ENCODE data around the gene GBX1. TPM values are rescaled to one million over a fixed set of nuclear protein-coding genes. Genes with fewer than 3 reads are reported as not detected.

Gene GBX1
- total and polyA plus RNA-seq, 2 of the 4 experiments (the other 2 are of a cell fraction) = not detected

GRCh38 chr7:151178236-151178635 is 10.7 kb upstream of the GBX1 start:
- Histone ChIP-seq H4K91ac (ENCODE audit: insufficient read depth, low read depth, low read length) (no peak overlapping the region), H3K4me2 (ENCODE audit: low read depth, low read length) (no peak overlapping the region), H3K18ac (ENCODE audit: low read depth, low read length) (no peak overlapping the region), H2AFZ (replicated peaks; ENCODE audit: low read length, poor library complexity) (no peak overlapping the region), H4K8ac (ENCODE audit: low read depth in 2 of 2, low read length in 2 of 2) (no peak overlapping the region), H3K79me1 (ENCODE audit: low read depth in 1 of 2, low read length in 2 of 2) (no peaks in the 10 kb centered on the region), H3K9ac (ENCODE audit: low read depth, low read length) (no peak overlapping the region), H2BK120ac (ENCODE audit: low read depth, low read length) (no peak overlapping the region), H3K27ac (ENCODE audit: insufficient read depth, low read length) (no peak overlapping the region), H3K23ac (ENCODE audit: low read depth, low read length) (no peak overlapping the region), H3K9me1 (ENCODE audit: insufficient read depth, low read length) (no peaks in the 10 kb centered on the region), H2BK15ac (ENCODE audit: low read depth, low read length) (no peak overlapping the region), H3K4me1 (ENCODE audit: control insufficient read depth, insufficient read depth, low read length) (no peaks in the 10 kb centered on the region), H2BK20ac (ENCODE audit: low read depth, low read length) (no peak overlapping the region), H3K56ac (ENCODE audit: extremely low read depth, insufficient read depth, low read length) (no peak overlapping the region), H3K14ac (replicated peaks; ENCODE audit: low read depth, low read length) (no peak overlapping the region), H4K5ac (ENCODE audit: low read depth, low read length) (no peak overlapping the region), H3K27me3 (ENCODE audit: control insufficient read depth, insufficient read depth, low read length) (peaks cover 80% of the 10 kb centered on the region), H3K4ac (ENCODE audit: low read depth, low read length) (no peak overlapping the region), H2AK5ac (ENCODE audit: low read depth, low read length) (no peak overlapping the region), H3K9me3 (ENCODE audit: control insufficient read depth, insufficient read depth, low read length) (no peaks in the 10 kb centered on the region; the same call in 1 of the 2 replicates), H2BK5ac (ENCODE audit: low read depth, low read length, poor library complexity, severe bottlenecking) (no peak overlapping the region), H4K20me1 (ENCODE audit: insufficient read depth, low read length) (no peaks in the 10 kb centered on the region), H3K4me3 (ENCODE audit: insufficient read depth, low read depth, low read length) (no peak overlapping the region), H3K36me3 (ENCODE audit: control insufficient read depth, insufficient read depth, low read length) (no peaks in the 10 kb centered on the region), H2AK9ac (replicated peaks; ENCODE audit: low read depth, low read length, poor library complexity) (no peak overlapping the region)
- no peak for TF ChIP-seq RFX5 (IDR thresholded peaks at IDR 0.05; ENCODE audit: low read depth, low read length)
- no peak for TF ChIP-seq FOS (IDR thresholded peaks at IDR 0.05; ENCODE audit: low read depth, low read length)
- in situ Hi-C loops (cut with MboI; ENCODE audit: low sequenced_read_pairs) (no loop called here), intact Hi-C loops (cut with micrococcal nuclease) (no loop called here), dilution Hi-C loops (cut with HindIII; ENCODE audit: low sequenced_read_pairs, unreplicated experiment) (no loop called here)
- POLR2A ChIA-PET (ENCODE audit: unreplicated experiment) = no interaction called here
- no TSS peak for BruUV-seq (replicated peaks)
- WGBS, 2 experiments (ENCODE audit: extremely low coverage in 2 of 2, insufficient read length in 1 of 2) = 87% methylated on average over 3 of the region's 9 CpGs; no CpG with 5 or more reads in 1 of the 2 experiments
- CTCF ChIA-PET = no interaction called here
- DNase-seq = no peak
- ATAC-seq (ENCODE audit: low read depth) = no peak
